ENCODE data around the gene TMC1. TPM values are rescaled to one million over a fixed set of nuclear protein-coding genes. Genes with fewer than 3 reads are reported as not detected.
"Not testable (repeated sequence)": the region's sequence is repeated elsewhere in the genome, so short reads cannot be mapped to it uniquely, and the experiment has no call there.

TMC1 gene
- 0.20 and 0.22 TPM in 2 replicates for total RNA-seq

- DNase-seq (ENCODE audit: low read depth in 2 of 2): not testable (repeated sequence)
Observed at GRCh38 chr9:72521416-72521815, at the start of gene TMC1. Gene TMC1 (plus strand): TSS chr9:72521608. CDS start chr9:72648649, 127,041 bp downstream.

- peak in 1 of 2 donors; percentile 87 for DNase-seq (ENCODE audit: low read depth in 2 of 2)
Observed at GRCh38 chr9:72473474-72474261, 47.7 kb upstream of the TMC1 start.

- DNase-seq (ENCODE audit: low read depth in 2 of 2): no peak
Observed at GRCh38 chr9:72474676-72475075, 46.7 kb upstream of the TMC1 start.

GRCh38 chr9:72476100-72476499 is 45.3 kb upstream of the TMC1 start:
- no peak for DNase-seq (ENCODE audit: low read depth in 2 of 2)

- DNase-seq (ENCODE audit: low read depth in 2 of 2): peak in 1 of 2 donors; percentile 76
Observed at GRCh38 chr9:72476617-72477437, 44.6 kb upstream of the TMC1 start.

GRCh38 chr9:72477930-72478518 is 43.4 kb upstream of the TMC1 start:
- peak; percentile 27 to 89 for DNase-seq (ENCODE audit: low read depth in 2 of 2)

- peak; percentile 82 to 91 for DNase-seq (ENCODE audit: low read depth in 2 of 2)
Observed at GRCh38 chr9:72478966-72479365, 42.4 kb upstream of the TMC1 start.

GRCh38 chr9:72480261-72480660 is 41.1 kb upstream of the TMC1 start:
- DNase-seq (ENCODE audit: low read depth in 2 of 2): not testable (repeated sequence)

GRCh38 chr9:72480921-72481320 is 40.5 kb upstream of the TMC1 start:
- DNase-seq (ENCODE audit: low read depth in 2 of 2): peak in 1 of 2 donors; percentile 81

GRCh38 chr9:72485821-72486593 is 35.4 kb upstream of the TMC1 start:
- DNase-seq (ENCODE audit: low read depth in 2 of 2): no peak

- DNase-seq (ENCODE audit: low read depth in 2 of 2): no peak
Observed at GRCh38 chr9:72486594-72486955, 34.8 kb upstream of the TMC1 start.

- not testable (repeated sequence) for DNase-seq (ENCODE audit: low read depth in 2 of 2)
Observed at GRCh38 chr9:72487665-72488064, 33.7 kb upstream of the TMC1 start.

- no peak for DNase-seq (ENCODE audit: low read depth in 2 of 2)
Observed at GRCh38 chr9:72489986-72490385, 31.4 kb upstream of the TMC1 start.

- DNase-seq (ENCODE audit: low read depth in 2 of 2): no peak
Observed at GRCh38 chr9:72491242-72491641, 30.2 kb upstream of the TMC1 start.

GRCh38 chr9:72494051-72494450 is 27.4 kb upstream of the TMC1 start:
- no peak for DNase-seq (ENCODE audit: low read depth in 2 of 2)

GRCh38 chr9:72497447-72498046 is 23.9 kb upstream of the TMC1 start:
- no peak for DNase-seq (ENCODE audit: low read depth in 2 of 2)

- no peak for DNase-seq (ENCODE audit: low read depth in 2 of 2)
Observed at GRCh38 chr9:72506615-72507014, 14.8 kb upstream of the TMC1 start.

GRCh38 chr9:72509053-72509452 is 12.4 kb upstream of the TMC1 start:
- peak in 1 of 2 donors; percentile 38 for DNase-seq (ENCODE audit: low read depth in 2 of 2)

- DNase-seq (ENCODE audit: low read depth in 2 of 2): peak; percentile 9 to 41
Observed at GRCh38 chr9:72509635-72510034, 11.8 kb upstream of the TMC1 start.

GRCh38 chr9:72521011-72521410 is 397 bp upstream of the TMC1 start:
- not testable (repeated sequence) for DNase-seq (ENCODE audit: low read depth in 2 of 2)
